Renal cortex interstitium (tissue), 11 donors: ENCODE measurements around the gene CNKSR3. TPM values are rescaled to one million over a fixed set of nuclear protein-coding genes. Genes with fewer than 3 reads are reported as not detected.
"Not testable (repeated sequence)": the region's sequence is repeated elsewhere in the genome, so short reads cannot be mapped to it uniquely, and the experiment has no call there.

Experiments used
- DNase-seq, 11 donors: peaks; one replicate each; pipeline ENCODE4 v3.0.0-alpha.2; 2013; ENCODE audit warnings: low read depth in 9 of 11, low spot score in 4 of 11; ENCODE audit errors: extremely low read depth in 1 of 11
- polyA plus RNA-seq, 3 donors: library from polyadenylated mRNA; unstranded; fragments of 120-200 nt; gene quantifications; one replicate each; pipeline ENCODE4 v1.2.1, GENCODE V29; 2013; ENCODE audit not compliant: insufficient read length in 3 of 3

The CNKSR3 gene
- polyA plus RNA-seq, 3 donors = 54.0 to 67.3 (median 59.1) TPM

- no peak for DNase-seq
Observed at GRCh38 chr6:154536255-154536654, 25.8 kb upstream of the CNKSR3 start.

DNA sequence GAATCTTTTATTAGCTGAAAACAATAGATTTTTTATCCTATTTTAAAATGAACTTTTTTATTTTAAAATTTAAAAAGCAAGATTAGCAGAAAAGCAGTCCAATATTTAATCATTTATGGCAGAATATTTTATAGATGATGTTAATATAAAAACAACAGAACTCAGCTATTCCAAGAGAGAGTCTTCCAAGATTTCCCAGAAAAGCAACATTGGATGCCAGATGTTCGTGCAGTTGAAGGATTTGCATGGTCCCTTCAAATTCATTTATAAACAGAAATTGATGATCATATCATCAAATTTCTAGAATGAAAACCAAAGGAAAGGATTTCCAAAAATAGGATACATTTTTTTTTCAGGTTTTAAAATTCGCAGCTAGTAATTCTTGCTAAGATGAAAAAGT is 25.4 kb upstream of the CNKSR3 start:
- DNase-seq = no peak

GRCh38 chr6:154535147-154535546 is 24.7 kb upstream of the CNKSR3 start:
- no peak for DNase-seq

DNA sequence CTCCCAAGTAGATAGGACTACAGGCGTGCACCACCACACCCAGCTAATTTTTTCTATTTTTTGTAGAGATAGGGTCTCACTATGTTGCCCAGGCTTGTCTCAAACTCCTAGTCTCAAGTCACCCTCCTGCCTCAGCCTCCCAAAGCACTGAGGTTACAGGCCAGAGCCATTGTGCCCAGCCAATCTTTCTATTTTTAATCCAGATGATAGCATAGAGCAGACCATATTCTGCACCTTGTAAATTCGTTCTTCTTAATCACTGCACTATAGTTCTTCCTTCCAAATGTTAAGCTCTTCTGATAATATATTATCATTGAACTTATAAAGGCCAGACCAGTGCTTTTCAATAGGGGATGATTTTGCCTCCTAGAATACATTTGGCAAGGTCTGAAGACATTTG is 24.0 kb upstream of the CNKSR3 start:
- no peak for DNase-seq

GRCh38 chr6:154532426-154532825 is 21.9 kb upstream of the CNKSR3 start:
- no peak for DNase-seq

DNA sequence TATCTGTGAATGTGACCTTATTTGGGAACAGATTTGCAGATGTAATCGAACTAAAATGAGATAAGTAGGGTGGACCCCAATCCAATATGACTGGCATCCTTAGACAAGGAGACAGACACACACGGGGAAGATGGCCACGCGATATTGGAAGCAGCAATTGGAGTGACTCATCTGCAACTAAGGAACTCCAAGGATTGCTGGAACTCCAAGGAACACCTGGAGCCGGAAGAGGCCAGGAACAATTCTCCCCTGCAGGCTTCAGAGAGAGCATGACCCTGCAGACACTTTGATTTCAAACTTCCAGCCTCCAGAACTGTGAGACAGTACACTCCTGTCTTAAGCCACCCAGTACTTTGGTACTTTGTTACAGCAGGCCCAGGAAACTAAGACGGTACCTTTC is 19.5 kb upstream of the CNKSR3 start:
- DNase-seq = no peak

DNA sequence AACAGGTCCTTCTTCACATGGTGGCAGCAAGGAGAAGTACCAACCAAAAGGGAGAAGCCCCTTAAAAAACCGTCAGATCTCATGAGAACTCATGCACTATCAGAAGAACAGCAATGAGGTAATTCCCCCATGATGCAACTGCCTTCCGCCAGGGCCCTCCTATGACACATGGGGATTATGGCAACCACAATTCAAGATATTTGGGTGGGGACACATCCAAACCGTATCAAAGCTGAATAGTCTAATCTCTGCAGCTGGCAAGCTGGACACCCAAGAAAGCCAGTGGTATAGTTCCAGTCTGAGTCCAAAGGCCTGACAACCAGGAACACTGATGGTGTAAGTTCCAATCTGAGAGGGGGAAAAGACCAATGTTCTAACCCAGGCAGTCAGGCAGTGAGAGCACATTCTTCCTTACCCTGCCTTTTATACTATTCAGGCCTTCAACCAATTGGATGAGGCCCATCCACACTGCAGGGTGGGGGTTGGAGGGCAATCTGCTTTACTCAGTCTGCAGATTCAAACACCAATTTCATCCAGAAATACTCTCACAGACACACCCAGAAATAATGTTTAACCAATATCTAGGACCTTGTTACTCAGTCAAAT is 17.9 kb upstream of the CNKSR3 start:
- DNase-seq = no peak

DNA sequence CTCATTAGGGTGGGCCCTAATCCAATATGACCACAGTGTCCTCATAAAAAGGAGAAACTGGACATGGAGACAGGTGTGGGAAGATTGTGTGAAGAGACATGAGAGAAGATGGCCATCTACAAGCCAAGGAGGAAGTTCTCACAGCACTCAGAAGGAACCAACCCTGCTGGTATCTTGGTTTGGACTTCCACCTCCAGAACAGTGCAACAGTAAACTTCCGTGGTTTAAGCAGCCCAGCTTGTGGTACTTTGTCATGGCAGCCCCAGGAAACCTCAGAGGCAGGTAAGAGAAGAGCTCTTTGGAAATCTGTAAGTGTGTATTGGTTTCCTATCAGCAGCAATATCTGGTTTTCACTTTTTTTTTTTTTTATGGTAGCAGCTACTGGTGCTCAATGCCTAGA is 16.5 kb upstream of the CNKSR3 start:
- DNase-seq = no peak

DNA sequence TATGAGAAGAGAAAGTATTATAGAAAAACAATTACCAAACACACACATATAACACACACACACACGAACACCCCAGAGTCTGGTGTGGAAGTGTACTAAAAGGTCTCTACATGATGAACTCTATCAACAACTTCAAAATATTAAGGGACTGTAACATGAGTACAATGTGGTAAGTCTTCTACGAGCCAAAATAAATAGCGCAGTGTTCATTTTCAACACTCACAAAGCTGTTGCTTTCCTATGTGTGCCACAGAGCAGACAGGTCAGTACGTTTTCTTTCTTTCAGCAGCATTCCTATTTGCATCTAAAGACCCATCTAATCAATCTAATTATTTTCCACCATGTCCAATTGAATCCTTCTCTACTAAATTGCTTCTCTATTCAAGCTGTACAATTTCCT is 12.1 kb upstream of the CNKSR3 start:
- no peak for DNase-seq

- no peak for DNase-seq
Observed at GRCh38 chr6:154521412-154521811, 10.9 kb upstream of the CNKSR3 start.

GRCh38 chr6:154520280-154520679 is 9.8 kb upstream of the CNKSR3 start:
- no peak for DNase-seq

DNA sequence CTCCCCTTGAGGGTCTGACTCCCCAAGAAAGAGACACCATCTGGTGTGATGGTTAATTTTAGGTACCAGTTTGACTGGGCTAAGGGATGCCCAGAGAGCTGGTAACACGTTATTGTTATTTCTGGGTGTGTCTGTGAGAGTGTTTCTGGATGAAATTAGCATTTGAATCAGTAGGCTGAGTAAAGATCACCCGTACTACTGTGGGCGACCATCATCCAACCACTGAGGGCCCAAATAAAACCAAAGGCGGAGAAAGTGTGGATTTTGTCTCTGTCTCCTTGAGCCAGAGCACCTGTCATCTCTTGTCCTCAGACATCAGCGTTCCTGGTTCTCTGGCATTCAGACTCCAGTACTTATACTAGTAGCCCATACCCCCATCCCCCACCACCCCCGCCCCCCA is 7.9 kb upstream of the CNKSR3 start:
- no peak for DNase-seq

- no peak for DNase-seq
Observed at GRCh38 chr6:154516276-154516675, 5.8 kb upstream of the CNKSR3 start.

DNA sequence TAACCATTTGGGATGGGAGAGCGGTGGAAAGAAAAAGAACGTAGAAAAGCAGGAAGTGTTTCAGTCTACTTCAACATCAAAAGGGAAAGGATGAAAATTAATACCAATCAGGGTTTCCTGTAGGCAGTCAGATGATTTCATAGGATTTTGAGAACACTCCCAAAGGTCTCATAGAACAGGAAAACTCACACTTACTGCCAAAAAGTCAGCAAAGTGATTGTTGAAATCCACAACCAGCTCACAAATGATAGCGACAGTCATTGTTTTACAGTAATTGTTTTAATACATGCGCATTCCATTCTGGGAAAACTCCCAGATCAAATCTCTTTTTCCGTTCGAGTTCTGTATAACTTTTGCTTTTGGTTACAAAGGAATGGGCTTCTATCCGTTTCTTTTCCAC is 5.3 kb upstream of the CNKSR3 start:
- DNase-seq = no peak

DNA sequence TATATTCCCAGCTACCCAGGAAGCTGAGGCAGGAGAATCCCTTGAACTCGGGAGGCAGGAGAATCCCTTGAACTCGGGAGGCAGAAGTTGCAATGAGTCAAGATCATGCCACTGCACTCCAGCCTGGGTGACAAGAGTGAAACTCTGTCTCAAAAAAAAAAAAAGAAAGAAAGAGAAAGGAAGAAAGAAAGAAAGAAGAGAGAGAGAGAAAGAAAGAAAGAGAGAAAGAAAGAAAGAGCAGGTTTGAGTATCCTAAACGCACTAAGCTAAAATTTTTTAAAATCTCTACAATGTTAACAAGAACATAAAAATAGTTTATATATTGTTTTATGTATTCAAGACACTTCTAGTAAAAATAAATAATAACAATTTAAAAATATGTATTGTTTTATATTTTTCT is 4.6 kb upstream of the CNKSR3 start:
- not testable (repeated sequence) for DNase-seq

DNA sequence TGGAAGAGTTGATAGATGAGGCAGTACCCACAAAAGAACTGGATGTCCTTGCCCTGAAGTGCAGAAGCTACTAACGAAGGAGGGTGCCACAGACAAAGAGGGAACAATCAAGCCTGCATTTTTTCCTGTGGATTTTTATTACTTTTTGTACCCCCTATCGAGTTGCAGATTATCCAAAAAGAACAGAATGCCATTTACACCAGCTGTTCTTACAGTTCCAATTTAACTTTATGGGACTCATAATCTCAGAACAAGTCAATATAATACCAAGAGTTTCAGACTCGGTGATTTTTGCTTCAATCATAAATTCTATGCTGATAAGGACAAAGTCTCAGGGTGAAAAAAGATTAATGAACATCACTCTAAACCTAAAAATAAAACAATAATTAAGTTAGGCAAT is 4.0 kb upstream of the CNKSR3 start:
- DNase-seq = no peak

GRCh38 chr6:154513601-154514320 is 3.3 kb upstream of the CNKSR3 start:
- DNase-seq = no peak

DNA sequence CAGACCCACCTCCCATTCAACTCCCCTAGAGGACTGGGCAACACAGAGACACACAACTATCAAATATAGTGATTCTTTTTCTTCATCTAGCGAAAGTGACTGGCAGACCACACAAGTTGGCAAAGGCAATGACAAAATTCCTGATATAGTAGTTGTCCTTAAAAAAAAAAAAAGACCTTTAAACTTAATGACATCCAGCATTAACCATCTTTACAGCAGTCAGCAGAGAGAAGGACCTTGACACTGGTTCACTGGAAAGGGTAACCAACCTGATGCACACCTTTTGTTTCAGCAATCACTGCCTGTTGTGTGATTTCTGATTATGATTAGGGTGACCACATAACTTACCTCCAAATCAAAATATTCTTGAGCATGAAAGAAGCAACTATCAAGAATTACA is 1.7 kb upstream of the CNKSR3 start:
- no peak for DNase-seq

DNA sequence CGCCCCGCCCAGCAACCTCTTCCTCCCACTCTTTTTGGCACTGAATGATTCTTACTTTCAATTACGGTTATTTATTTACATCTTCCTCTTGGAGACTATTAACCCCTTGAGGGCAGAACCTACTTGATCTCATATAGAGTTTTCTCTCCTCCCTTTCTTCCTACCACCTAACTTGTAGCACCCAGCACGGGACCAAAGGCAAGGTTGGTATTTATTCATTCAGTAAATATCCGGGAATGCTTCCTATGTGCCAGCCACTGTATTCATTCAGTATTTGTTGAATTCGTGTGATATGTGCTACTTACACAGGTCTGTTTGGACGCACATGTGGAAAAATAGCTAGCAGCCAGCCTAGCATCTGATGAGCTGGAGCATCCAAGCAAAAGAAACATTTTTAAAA is 1.3 kb upstream of the CNKSR3 start:
- no peak for DNase-seq

GRCh38 chr6:154509421-154510143 is 903 bp downstream of the CNKSR3 start:
- DNase-seq = no peak
